Jurkat, Clone E6-1 (cell line): ENCODE data around the gene ZNF280C.

Experiments used
- DNase-seq: peaks from one replicate; pipeline ENCODE4 v3.0.0-alpha.2; 2011; ENCODE audit warnings: low read depth, low spot score
- H3K4me3 ChIP-seq: 2 replicates; pipeline ENCODE4 v1.5.1; 2011; ENCODE audit warnings: mild to moderate bottlenecking, low read length, control low read depth, moderate library complexity

Gene ZNF280C

GRCh38 chrX:130162094-130162735, 106.5 kb downstream of the ZNF280C start:
- H3K4me3 ChIP-seq = no peak overlapping the region
- DNase-seq = no peak

DNA sequence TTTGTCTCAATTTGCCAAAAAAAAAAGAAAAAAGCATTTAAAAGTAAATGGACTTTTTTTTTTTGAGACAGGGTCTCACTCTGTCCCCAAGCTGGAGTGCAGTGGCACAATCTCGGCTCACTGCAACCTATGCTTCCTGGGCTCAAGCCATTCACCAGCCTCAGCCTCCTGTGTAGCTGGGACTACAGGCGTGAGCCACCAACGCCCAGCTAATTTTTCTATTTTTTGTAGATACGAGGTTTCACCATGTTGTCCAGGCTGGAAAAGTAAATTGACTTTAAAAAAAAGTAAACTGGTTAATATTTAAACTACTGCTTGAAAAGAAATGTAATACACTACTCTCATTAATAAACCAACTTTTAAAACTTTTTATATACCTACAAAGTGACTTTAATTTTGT, 108.9 kb downstream of the ZNF280C start:
- no peak for DNase-seq
- H3K4me3 ChIP-seq = no peak overlapping the region

DNA sequence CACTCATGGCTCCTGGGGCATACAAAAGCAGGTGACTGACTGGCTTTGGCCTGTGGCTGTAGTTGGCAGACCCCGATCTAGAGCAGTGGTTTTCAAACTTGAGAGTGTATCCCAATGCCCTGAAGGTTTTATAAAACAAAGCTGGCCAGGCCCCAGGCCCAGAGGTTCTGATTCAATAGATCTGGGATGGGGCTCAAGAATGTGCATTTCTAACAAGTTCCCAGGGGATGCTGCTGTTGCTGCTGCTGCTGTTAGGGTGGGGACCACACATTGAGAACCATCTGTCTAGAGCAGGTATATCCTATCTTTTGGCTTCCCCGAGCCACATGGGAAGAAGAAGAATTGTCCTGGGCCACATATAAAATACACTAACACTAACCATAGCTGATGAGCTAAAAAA, 110.4 kb downstream of the ZNF280C start:
- DNase-seq = no peak
- H3K4me3 ChIP-seq = no peak overlapping the region

DNA sequence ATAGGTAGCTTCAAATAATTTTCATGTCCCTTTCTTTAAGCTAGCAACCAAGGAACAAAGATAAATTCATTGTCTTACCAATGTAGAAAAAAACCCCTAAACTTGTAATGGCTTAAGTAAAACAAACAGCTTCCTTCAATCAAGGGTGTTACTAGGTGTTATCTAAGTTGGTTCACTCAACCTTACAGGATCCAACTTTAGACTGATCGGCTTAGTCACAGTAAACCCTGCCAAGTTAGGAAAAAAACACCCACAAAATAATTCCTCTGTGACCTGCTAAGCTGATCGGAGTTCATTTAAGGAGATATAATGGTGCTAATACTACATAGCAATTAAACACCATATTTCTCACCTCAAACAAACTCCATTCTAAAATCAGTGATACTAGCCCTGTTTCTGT, 113.1 kb downstream of the ZNF280C start:
- no peak for DNase-seq
- H3K4me3 ChIP-seq = no peak overlapping the region
